Astrocyte (in vitro differentiated cells and primary cell): ENCODE results near the gene TNIK.

Experiments used
- EZH2 ChIP-seq: IDR thresholded peaks from 2 replicates; pipeline ENCODE4 v1.6.1; 2012; ENCODE audit warnings: mild to moderate bottlenecking, low read length, inconsistent platforms; ENCODE audit not compliant: insufficient read depth
- TF ChIP-seq, protein P1 (sequence below): IDR thresholded peaks from 2 replicates; pipeline ENCODE4 v1.5.1; 2011; ENCODE audit warnings: low read depth, mild to moderate bottlenecking, inconsistent platforms, low read length, moderate library complexity; ENCODE audit not compliant: insufficient read depth

DNA sequence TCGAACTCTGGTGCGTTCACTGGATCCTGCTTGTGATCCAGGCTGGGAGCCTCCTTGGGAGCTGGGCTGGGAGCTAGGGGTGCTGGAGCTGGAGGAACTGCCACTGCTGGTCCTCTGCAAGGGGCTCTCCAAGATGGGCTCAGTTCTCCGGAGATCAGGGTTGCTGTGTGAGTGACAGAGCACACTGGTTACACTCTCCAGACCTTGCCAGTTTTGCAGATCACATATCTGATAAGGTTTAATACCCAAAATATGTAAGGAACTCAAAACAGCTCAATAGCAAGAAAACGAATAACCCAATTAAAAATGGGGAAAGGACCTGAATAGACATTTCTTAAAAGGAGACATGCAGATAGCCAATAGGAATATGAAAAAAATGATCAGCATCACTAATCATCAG lies 349.5 kb downstream of the TNIK start:
- no peak for TF ChIP-seq EZH2
- TF ChIP-seq, protein P1, sequence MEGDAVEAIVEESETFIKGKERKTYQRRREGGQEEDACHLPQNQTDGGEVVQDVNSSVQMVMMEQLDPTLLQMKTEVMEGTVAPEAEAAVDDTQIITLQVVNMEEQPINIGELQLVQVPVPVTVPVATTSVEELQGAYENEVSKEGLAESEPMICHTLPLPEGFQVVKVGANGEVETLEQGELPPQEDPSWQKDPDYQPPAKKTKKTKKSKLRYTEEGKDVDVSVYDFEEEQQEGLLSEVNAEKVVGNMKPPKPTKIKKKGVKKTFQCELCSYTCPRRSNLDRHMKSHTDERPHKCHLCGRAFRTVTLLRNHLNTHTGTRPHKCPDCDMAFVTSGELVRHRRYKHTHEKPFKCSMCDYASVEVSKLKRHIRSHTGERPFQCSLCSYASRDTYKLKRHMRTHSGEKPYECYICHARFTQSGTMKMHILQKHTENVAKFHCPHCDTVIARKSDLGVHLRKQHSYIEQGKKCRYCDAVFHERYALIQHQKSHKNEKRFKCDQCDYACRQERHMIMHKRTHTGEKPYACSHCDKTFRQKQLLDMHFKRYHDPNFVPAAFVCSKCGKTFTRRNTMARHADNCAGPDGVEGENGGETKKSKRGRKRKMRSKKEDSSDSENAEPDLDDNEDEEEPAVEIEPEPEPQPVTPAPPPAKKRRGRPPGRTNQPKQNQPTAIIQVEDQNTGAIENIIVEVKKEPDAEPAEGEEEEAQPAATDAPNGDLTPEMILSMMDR = no peak
